ENCODE results near the gene MYCL. TPM values are rescaled to one million over a fixed set of nuclear protein-coding genes. Genes with fewer than 3 reads are reported as not detected.

The MYCL gene
- total RNA-seq, 120 experiments from 2014 or later: 0.88 to 5.6 (median 2.3) TPM

Other genes with a start within 250 kb of the MYCL start
- 10 to 100 TPM in 118 of 120 experiments, 1 to 10 TPM in 2; 6.5 to 30.5 (median 16.7) TPM for gene NT5C1A, start 229.8 kb downstream of the MYCL start, total RNA-seq
- gene HPCAL4, start 210.5 kb downstream of the MYCL start, total RNA-seq: 100 to 1,000 TPM in 102 of 120 experiments, 10 to 100 TPM in 18; 40.8 to 217 (median 131) TPM
- gene PPIE, start 163.0 kb downstream of the MYCL start, total RNA-seq: 10 to 100 TPM; 25.6 to 57.3 (median 44.4) TPM
- 1 to 10 TPM in 119 of 120 experiments, under 1 TPM in 1; 0.68 to 9.4 (median 4.3) TPM for gene OXCT2, start 130.6 kb downstream of the MYCL start, total RNA-seq
- 1 to 10 TPM in 119 of 120 experiments, under 1 TPM in 1; 0.96 to 8.4 (median 3.1) TPM for gene BMP8B, start 113.1 kb downstream of the MYCL start, total RNA-seq
- gene TRIT1, start 18.4 kb downstream of the MYCL start, total RNA-seq: 10 to 100 TPM; 16.5 to 42.2 (median 27.3) TPM
- 10 to 100 TPM in 118 of 120 experiments, 1 to 10 TPM in 2; 6.7 to 62.3 (median 20.8) TPM for gene MFSD2A, start 53.2 kb upstream of the MYCL start, total RNA-seq
- gene CAP1, start 138.8 kb upstream of the MYCL start, total RNA-seq: 100 to 1,000 TPM; 108 to 214 (median 152) TPM
- gene PPT1, start 195.3 kb upstream of the MYCL start, total RNA-seq: 100 to 1,000 TPM in 97 of 120 experiments, 10 to 100 TPM in 23; 72.4 to 166 (median 118) TPM